HG02759 (cell line): Measurements from ENCODE around the gene CD69.
"Not testable (repeated sequence)": the region's sequence is repeated elsewhere in the genome, so short reads cannot be mapped to it uniquely, and the experiment has no call there.

Experiments used
- ATAC-seq: cut with Tn5 transposase; IDR thresholded peaks from one replicate; pipeline ENCODE4 v1.9.1; 2021; ENCODE audit warnings: mild to moderate bottlenecking, moderate library complexity; ENCODE audit not compliant: unreplicated experiment

The CD69 gene

GRCh38 chr12:9724023-9724422, 36.7 kb downstream of the CD69 start:
- no peak for ATAC-seq

DNA sequence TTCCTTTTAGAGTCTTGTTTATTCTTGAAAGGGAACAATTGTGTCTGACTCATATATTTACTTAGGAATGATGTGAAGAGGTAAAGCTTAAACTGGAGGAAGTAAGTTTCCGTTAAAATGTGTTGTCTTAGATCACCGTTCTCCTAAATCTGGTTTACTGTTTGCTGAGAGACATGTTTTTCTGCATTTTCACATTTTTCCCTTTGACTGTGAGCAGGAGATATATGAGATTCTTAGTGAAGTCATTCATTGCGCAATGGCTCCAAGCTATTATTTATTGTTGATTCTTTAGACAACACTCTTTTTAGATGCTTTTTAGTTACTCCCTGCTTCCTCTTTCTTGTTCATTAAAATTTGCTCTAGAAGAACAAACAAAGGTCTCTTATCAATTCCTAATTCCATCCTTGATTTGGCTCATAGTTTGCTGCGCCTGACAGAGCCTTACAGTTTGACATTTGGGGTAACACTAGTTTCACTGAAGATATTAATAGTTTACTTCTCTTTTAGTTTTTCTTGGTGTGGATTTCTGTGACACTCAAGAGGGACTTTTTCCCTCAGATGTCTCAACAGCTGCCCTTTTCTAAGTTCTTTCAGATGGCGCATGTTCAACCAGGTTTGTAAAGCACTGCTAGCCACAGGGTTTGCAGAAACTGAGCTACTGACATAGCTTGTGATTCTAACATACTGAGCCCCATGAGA, 39.2 kb downstream of the CD69 start:
- peak; percentile 69 for ATAC-seq

- no peak for ATAC-seq
These were observed 40.9 kb downstream of the CD69 start for GRCh38 chr12:9719790-9720189.

DNA sequence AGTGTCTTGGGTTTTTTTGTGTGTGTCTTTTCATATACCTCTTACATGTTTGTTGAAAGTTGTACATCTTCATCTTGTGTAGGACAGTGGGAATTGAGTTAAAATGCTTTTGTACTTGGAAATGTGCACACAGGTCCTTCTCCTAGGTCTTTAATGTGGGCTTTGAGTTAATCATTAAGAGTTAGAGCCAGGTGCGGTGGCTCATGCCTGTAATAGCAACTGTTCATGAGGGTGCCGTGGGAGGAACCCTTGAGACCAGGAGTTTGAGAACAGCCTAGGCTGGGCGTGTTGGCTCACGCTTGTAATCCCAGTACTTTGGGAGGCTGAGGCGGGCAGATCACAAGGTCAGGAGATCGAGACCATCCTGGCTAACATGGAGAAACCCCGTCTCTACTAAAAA, 41.7 kb downstream of the CD69 start:
- no peak for ATAC-seq

DNA sequence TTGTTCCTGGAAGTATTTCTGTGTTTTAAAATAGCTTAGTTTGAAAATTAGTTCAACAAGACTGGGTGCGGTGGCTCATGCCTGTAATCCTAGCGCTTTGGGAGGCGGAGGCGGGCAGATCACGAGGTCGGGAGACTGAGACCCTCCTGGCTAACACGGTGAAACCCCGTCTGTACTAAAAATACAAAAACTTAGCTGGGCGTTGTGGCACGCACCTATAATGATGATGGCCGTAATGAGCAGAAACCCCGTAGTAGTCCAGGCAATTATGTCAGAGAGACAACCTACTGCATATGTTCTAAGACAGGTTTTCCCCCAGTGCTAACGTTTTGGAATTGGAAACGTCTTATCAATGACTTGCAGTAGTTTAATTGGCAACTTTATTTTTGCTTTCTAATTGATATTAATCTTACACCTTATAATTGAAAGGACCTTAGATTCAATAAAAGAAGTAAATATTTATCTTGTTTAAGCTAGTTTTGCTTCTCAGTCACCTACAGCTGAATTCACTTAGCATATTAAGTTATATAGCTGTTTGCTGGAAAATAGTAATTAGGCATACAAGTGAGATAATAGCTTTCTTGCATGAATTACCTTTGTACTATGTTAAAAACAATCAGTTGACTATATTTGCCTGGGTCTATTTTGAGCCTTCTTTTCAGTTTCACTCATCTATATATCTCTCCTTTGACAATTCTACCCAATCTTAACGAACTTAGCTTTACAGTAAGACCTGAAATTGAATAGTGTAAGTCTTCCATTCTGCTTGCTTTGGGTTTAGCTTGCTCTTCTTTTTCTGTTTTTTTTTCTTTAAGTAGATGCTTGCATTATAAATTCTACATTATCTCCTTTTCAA, 43.4 kb downstream of the CD69 start:
- no peak for ATAC-seq

- peak; percentile 79 for ATAC-seq
These were observed 47.6 kb downstream of the CD69 start for GRCh38 chr12:9713032-9713558.

DNA sequence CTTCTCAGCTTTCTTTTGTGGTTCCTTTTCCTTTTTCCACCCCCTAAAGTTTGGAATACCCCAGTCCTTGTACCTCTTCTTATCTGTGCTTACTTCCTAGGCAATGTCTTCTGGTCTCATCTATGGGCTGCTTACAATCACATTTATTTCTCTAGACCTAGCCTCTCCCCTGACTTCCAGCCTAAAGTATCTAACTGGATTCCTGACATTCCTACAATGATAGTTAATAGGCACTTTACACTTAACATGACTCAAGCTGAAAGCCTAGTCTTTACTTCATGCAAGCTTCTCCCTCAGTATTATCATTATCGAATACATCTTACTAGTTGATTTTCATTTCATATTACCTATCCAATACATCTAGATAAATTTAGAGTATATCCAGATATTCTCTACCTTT, 49.0 kb downstream of the CD69 start:
- no peak for ATAC-seq

GRCh38 chr12:9710584-9711375, 49.9 kb downstream of the CD69 start:
- no peak for ATAC-seq

- no peak for ATAC-seq
These were observed 51.8 kb downstream of the CD69 start for GRCh38 chr12:9708853-9709252.

GRCh38 chr12:9707864-9708808, 52.6 kb downstream of the CD69 start:
- ATAC-seq, result no peak

DNA sequence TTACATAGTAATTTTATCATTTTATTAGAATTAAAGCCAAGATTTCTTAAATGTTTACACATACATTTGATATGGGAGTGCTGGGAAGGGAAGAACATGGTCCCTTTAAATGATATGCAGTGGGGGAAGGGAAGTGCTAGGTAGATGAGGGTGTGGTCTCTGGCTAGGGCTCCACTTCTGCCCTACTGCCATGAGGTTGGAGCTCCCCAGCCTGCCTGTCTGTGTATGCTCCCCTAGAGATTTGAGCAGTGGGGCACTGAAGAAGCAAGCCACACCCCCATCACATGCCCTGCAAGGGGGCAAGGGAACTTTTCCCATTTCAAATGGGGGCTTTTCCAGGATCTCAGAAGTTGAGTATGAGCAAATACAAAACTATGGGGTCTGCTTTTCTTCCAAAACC, 53.3 kb downstream of the CD69 start:
- ATAC-seq, result no peak

DNA sequence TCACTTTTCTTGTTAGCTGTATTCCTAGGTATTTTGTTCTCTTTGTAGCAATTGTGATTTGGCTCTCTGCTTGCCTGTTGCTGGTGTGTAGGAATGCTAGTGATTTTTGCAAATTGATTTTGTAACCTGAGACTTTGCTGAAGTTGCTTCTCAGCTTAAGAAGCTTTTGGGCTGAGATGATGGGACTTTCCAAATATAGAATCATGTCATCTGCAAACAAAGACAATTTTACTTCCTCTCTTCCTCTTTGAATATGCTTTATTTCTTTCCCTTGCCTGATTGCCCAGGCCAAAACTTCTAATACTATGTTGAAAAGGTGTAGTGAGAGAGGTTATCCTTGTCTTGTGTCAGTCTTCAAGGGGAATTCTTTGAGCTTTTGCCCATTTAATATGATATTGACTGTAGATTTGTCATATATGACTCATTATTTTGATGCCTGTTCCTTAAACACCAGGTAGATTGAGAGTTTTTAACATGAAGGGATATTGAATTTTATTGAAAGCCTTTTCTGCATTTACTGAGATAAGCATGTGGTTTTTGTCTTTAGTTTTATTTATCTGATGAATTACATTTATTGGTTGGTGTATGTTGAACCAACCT, 54.5 kb downstream of the CD69 start:
- ATAC-seq, result no peak

GRCh38 chr12:9704561-9704960, 56.1 kb downstream of the CD69 start:
- ATAC-seq, result not testable (repeated sequence)
